B cell (primary cell): ENCODE measurements around the gene KCNH3. TPM values are rescaled to one million over a fixed set of nuclear protein-coding genes. Genes with fewer than 3 reads are reported as not detected.

Experiments
- ATAC-seq: fragments of 200-7000 bp; cut with Tn5 transposase; one replicate; pipeline ENCODE4 v1.10.0; 2021; ENCODE audit warnings: low read depth, mild to moderate bottlenecking, moderate number of reproducible peaks, moderate library complexity
- CTCF ChIA-PET: fragments of 350-600 bp; sonication (Branson Sonifier 250); formaldehyde crosslinking; loops from one replicate; lab custom pipeline; 2021; ENCODE audit warnings: antibody characterized with exemption, inconsistent platforms; lab: Charles Lee
- POLR2A ChIA-PET: fragments of 350-600 bp; sonication (Branson Sonifier 250); formaldehyde crosslinking; loops from one replicate; lab custom pipeline; 2021; ENCODE audit warnings: antibody characterized with exemption; lab: Charles Lee
- DNase-seq: peaks from one replicate; pipeline ENCODE4 v3.0.0; 2013
- H2AFZ ChIP-seq: 2 replicates; pipeline ENCODE4 v1.6.1; 2012; ENCODE audit warnings: mild to moderate bottlenecking, low read depth, low read length; ENCODE audit not compliant: insufficient read depth, poor library complexity, severe bottlenecking
- H3K27ac ChIP-seq, 2 donors: 1 replicate in 1 of 2; 2 replicates in 1 of 2; pipeline ENCODE4 v1.5.1; 2012 to 2013; ENCODE audit warnings: low read length in 2 of 2, mild to moderate bottlenecking in 2 of 2, moderate library complexity in 1 of 2
- H3K27me3 ChIP-seq, 4 experiments: fragments of 200-600 bp in 1 of 4; sonication (generic) in 1 of 4; replicated peaks in 1 of 4; 1 replicate in 2 of 4; 2 replicates in 2 of 4; pipeline versions ENCODE4 v1.6.1 to v1.7.0; 2013 to 2016; ENCODE audit warnings: low read length in 3 of 4, mild to moderate bottlenecking in 2 of 4, mixed read lengths in 1 of 4, moderate library complexity in 1 of 4; ENCODE audit not compliant: insufficient read depth in 4 of 4, control insufficient read depth in 3 of 4; ENCODE audit errors: control extremely low read depth in 1 of 4
- H3K36me3 ChIP-seq, 2 experiments: replicated peaks in 1 of 2; 1 replicate in 1 of 2; 2 replicates in 1 of 2; pipeline versions ENCODE4 v1.6.1 to v1.7.1; 2013; ENCODE audit warnings: low read length in 1 of 2; ENCODE audit not compliant: insufficient read depth in 2 of 2, control insufficient read depth in 1 of 2; ENCODE audit errors: control extremely low read depth in 1 of 2, extremely low read depth in 1 of 2
- H3K4me1 ChIP-seq, 2 donors: fragments of 200-600 bp in 1 of 2; sonication (generic) in 1 of 2; 1 replicate in 1 of 2; 2 replicates in 1 of 2; pipeline versions ENCODE4 v1.5.1 to v1.6.1; 2013 to 2017; ENCODE audit warnings: low read length in 2 of 2; ENCODE audit not compliant: control insufficient read depth in 2 of 2, insufficient read depth in 2 of 2
- H3K4me2 ChIP-seq: replicated peaks from 2 replicates; pipeline ENCODE3; 2012; ENCODE audit warnings: mild to moderate bottlenecking, low read depth, low read length; ENCODE audit not compliant: poor library complexity, severe bottlenecking
- H3K4me3 ChIP-seq, 5 experiments: fragments of 200-600 bp in 1 of 5; sonication (generic) in 1 of 5; 1 replicate in 3 of 5; 2 replicates in 2 of 5; pipeline versions ENCODE4 v1.5.1 to v1.7.0; 2011 to 2016; ENCODE audit warnings: low read length in 4 of 5, mild to moderate bottlenecking in 4 of 5, low read depth in 2 of 5, control low read depth in 1 of 5, moderate library complexity in 1 of 5; ENCODE audit not compliant: insufficient read depth in 1 of 5; ENCODE audit errors: control extremely low read depth in 1 of 5, extremely low read depth in 1 of 5
- H3K79me2 ChIP-seq: fragments of 200-600 bp; sonication (generic); one replicate; pipeline ENCODE4 v1.6.0; 2016; ENCODE audit warnings: low read length; ENCODE audit not compliant: control insufficient read depth, insufficient read depth
- H3K9ac ChIP-seq: fragments of 200-600 bp; sonication (generic); 2 replicates; pipeline ENCODE4 v1.6.1; 2017; ENCODE audit warnings: mild to moderate bottlenecking, low read length, moderate library complexity
- H3K9me3 ChIP-seq, 3 donors: one replicate each; pipeline versions ENCODE4 v1.6.1 to v1.7.1; 2013; ENCODE audit warnings: low read length in 2 of 3; ENCODE audit not compliant: control insufficient read depth in 2 of 3, insufficient read depth in 1 of 3; ENCODE audit errors: control extremely low read depth in 1 of 3
- H4K20me1 ChIP-seq: 2 replicates; pipeline ENCODE4 v1.6.0; 2012; ENCODE audit warnings: mild to moderate bottlenecking, low read length; ENCODE audit not compliant: insufficient read depth, control insufficient read depth, poor library complexity, severe bottlenecking
- H3K27ac Mint-ChIP-seq: one replicate; pipeline ENCODE4 v1.8.0; 2021; ENCODE audit warnings: mixed read lengths
- H3K27me3 Mint-ChIP-seq: one replicate; pipeline ENCODE4 v1.8.0; 2021; ENCODE audit warnings: mixed read lengths
- H3K4me1 Mint-ChIP-seq: one replicate; pipeline ENCODE4 v1.8.0; 2021; ENCODE audit warnings: mixed read lengths
- H3K4me3 Mint-ChIP-seq: one replicate; pipeline ENCODE4 v1.8.0; 2021; ENCODE audit warnings: mixed read lengths
- H3K9me3 Mint-ChIP-seq: one replicate; pipeline ENCODE4 v1.8.0; 2022; ENCODE audit warnings: mixed read lengths; ENCODE audit not compliant: insufficient read depth
- CTCF ChIP-seq: fragments of 200-600 bp; IDR thresholded peaks from one replicate; pipeline ENCODE4 v1.8.0; 2022; ENCODE audit warnings: antibody characterized with exemption, mild to moderate bottlenecking
- EZH2 ChIP-seq: IDR thresholded peaks from 2 replicates; pipeline ENCODE4 v1.6.1; 2012; ENCODE audit warnings: borderline replicate concordance, low read depth, mild to moderate bottlenecking, moderate library complexity, low read length; ENCODE audit not compliant: insufficient read depth, poor library complexity, severe bottlenecking
- WGBS: methylation state at CpG from one replicate; pipeline ENCODE4 v1.1.5; 2013; ENCODE audit warnings: missing lambda C conversion rate; ENCODE audit not compliant: insufficient coverage; 5-methylcytosine and 5-hydroxymethylcytosine counted together
- intact Hi-C: fragments of 100-400 bp; cut with micrococcal nuclease; formaldehyde crosslinking; loops from one replicate; pipeline ENCODE4 v1.10.0; 2022
- polyA plus RNA-seq: library from polyadenylated mRNA; depleted of rRNA; stranded (reverse); fragments of >200 nt; gene quantifications from 2 replicates; pipeline ENCODE4 v1.2.3, GENCODE V29; 2012
- total RNA-seq, 2 donors: library from RNA; stranded (reverse); fragments of 120-200 nt in 1 of 2; gene quantifications; 1 replicate in 1 of 2; 2 replicates in 1 of 2; pipeline versions ENCODE4 v1.2.3 to v1.2.4, GENCODE V29; 2013 to 2022

KCNH3 gene
- total and polyA plus RNA-seq, 2 donors (not counting 1 experiment from before 2014, with no cell fraction given) = 0.49 to 0.54 TPM

- intact Hi-C loops = loop anchor here (5.0 kb wide), 1 partner anchor 157 kb away; the partner anchor contains the start of gene FMNL3
- ChIA-PET POLR2A (no interaction called here), CTCF (interaction anchor here (0.6 to 5.4 kb wide), 7 partner anchors 31 to 708 kb away, joined by 3 to 38 read pairs (median 3); no protein-coding TSS in a partner anchor)
- H3K9me3 ChIP-seq = no peaks in the 10 kb centered on the region
- ATAC-seq (no peak), DNase-seq (peak; percentile 9)
- no peaks in the 10 kb centered on the region for H3K36me3 ChIP-seq
- H3K4me1 ChIP-seq = peaks cover 13 to 15% of the 10 kb centered on the region in 2 donors
- 89% methylated on average over 21 of the region's 28 CpGs for WGBS
- Mint-ChIP-seq H3K4me3 (peak overlapping the region; percentile 87), H3K4me1 (peaks cover 8% of the 10 kb centered on the region), H3K27me3 (peaks cover 27% of the 10 kb centered on the region), H3K27ac (no peak overlapping the region), H3K9me3 (no peaks in the 10 kb centered on the region)
- H3K4me2 ChIP-seq = peak overlapping the region; percentile 85
- H3K79me2 ChIP-seq = no peaks in the 10 kb centered on the region
- peak overlapping the region in 1 of 5 experiments; percentile 49 for H3K4me3 ChIP-seq
- H3K27ac ChIP-seq = no peak overlapping the region
- no peaks in the 10 kb centered on the region for H4K20me1 ChIP-seq
- no peak overlapping the region for H2AFZ ChIP-seq
- no peak overlapping the region for H3K9ac ChIP-seq
- H3K27me3 ChIP-seq = peaks cover 0 to 43% (median 14%) of the 10 kb centered on the region in 4 experiments
- TF ChIP-seq CTCF (no peak), EZH2 (no peak)
These were observed 11.2 kb downstream of the KCNH3 start for GRCh38 chr12:49549735-49550692.
